Bronchial epithelial cell (primary cell): Measurements from ENCODE around the gene TEX22. TPM values are rescaled to one million over a fixed set of nuclear protein-coding genes. Genes with fewer than 3 reads are reported as not detected.

Experiments
- DNase-seq: peaks from one replicate; pipeline ENCODE4 v3.0.0-alpha.2; 2010; ENCODE audit warnings: low read depth
- FAIRE-seq: peaks from 2 replicates; lab custom pipeline; 2011; peaks lifted over from hg19 to GRCh38; lab: Jason Lieb, UNC
- H3K27me3 ChIP-seq: 2 replicates; pipeline ENCODE4 v1.5.1; 2011; ENCODE audit warnings: low read length; ENCODE audit not compliant: control insufficient read depth, insufficient read depth
- H3K36me3 ChIP-seq: 2 replicates; pipeline ENCODE4 v1.5.1; 2011; ENCODE audit warnings: low read length; ENCODE audit not compliant: control insufficient read depth, insufficient read depth
- H3K4me3 ChIP-seq: 2 replicates; pipeline ENCODE4 v1.5.1; 2011; ENCODE audit warnings: mild to moderate bottlenecking, low read depth, low read length, control low read depth
- CTCF ChIP-seq: IDR thresholded peaks from 2 replicates; pipeline ENCODE4 v1.5.1; 2011; ENCODE audit warnings: mild to moderate bottlenecking, moderate library complexity, low read length, control low read depth, inconsistent platforms; ENCODE audit not compliant: insufficient read depth, severe bottlenecking
- total RNA-seq: library from RNA; depleted of rRNA; stranded (reverse); fragments of >200 nt; gene quantifications from 2 replicates; pipeline ENCODE4 v1.2.1, GENCODE V29; 2014

Gene TEX22
- total RNA-seq, 1 donor from 2014 or later = 1.8 TPM

DNA sequence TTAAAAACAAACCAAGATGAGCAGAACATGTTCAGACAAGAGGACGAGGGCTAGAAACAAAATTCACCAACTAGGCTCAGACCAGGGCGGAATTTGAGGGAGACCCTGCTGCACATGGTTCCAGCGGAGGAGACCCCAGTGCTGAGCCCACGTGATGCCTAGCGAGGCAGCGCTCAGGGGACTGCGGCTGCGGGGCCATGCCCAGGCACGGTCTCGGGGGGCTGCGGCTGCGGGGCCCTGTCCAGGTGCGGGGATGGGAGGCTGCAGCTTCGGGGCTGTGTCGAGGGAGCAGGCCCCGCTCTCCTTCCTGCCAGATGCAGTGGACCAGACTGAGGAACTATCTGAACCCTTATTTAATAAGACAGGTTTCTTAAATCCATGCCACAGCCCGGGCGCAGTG, 63.6 kb downstream of the TEX22 start:
- DNase-seq (no peak), FAIRE-seq (no peak)
- H3K4me3 ChIP-seq = no peak overlapping the region
- H3K27me3 ChIP-seq = no peaks in the 10 kb centered on the region
- no peak for TF ChIP-seq CTCF
- peaks cover 16% of the 10 kb centered on the region for H3K36me3 ChIP-seq

Other genes starting within 250 kb of the TEX22 start
- gene JAG2, start 229.8 kb upstream of the TEX22 start, total RNA-seq = 31.6 and 45.3 TPM in 2 replicates
- 31.9 and 45.4 TPM in 2 replicates for gene NUDT14, start 217.2 kb upstream of the TEX22 start, total RNA-seq
- 63.4 and 75.8 TPM in 2 replicates for gene BTBD6, start 150.0 kb upstream of the TEX22 start, total RNA-seq
- 22.3 and 24.0 TPM in 2 replicates for gene BRF1, start 97.5 kb upstream of the TEX22 start, total RNA-seq
- gene PACS2, start 83.8 kb upstream of the TEX22 start, total RNA-seq = 42.4 and 43.1 TPM in 2 replicates
- 25.5 and 26.1 TPM in 2 replicates for gene MTA1, start 21.3 kb downstream of the TEX22 start, total RNA-seq
- 13.2 and 22.3 TPM in 2 replicates for gene CRIP2, start 76.3 kb downstream of the TEX22 start, total RNA-seq
- 1.5 TPM in 1 of 2 replicates, not detected in the other for gene CRIP1, start 88.3 kb downstream of the TEX22 start, total RNA-seq
- gene TEDC1, start 92.7 kb downstream of the TEX22 start, total RNA-seq = 4.5 and 5.4 TPM in 2 replicates
- 0.51 and 0.53 TPM in 2 replicates for gene TMEM121, start 128.0 kb downstream of the TEX22 start, total RNA-seq